ENCODE data around the gene ZDHHC6. TPM values are rescaled to one million over a fixed set of nuclear protein-coding genes. Genes with fewer than 3 reads are reported as not detected.

The ZDHHC6 gene
- total RNA-seq, result 37.1 and 44.5 TPM in 2 replicates

- Mint-ChIP-seq H3K4me1 (peaks cover 44% of the 10 kb centered on the region), H3K4me3 (peak within 1 kb of the TSS; percentile 89), H3K27me3 (no peaks in the 10 kb centered on the region), H3K36me3 (ENCODE audit: low read depth) (peaks cover 56% of the 10 kb centered on the region), H3K9me3 (no peaks in the 10 kb centered on the region), H3K27ac (peak within 1 kb of the TSS; percentile 90)
- ChIA-PET POLR2A (interaction anchor here (0.7 to 1.9 kb wide), 13 partner anchors 10 to 1528 kb away, joined by 3 to 21 read pairs (median 3); partner anchors contain the start of genes BBIP1, GPAM and SHOC2), CTCF (interaction anchor here (0.6 to 1.2 kb wide), 2 partner anchors 25 to 266 kb away, joined by 3 to 7 read pairs; no protein-coding TSS in a partner anchor)
- ATAC-seq (ENCODE audit: low read depth) (peak; percentile 88), DNase-seq (peak; percentile 81)
- intact Hi-C loops (cut with micrococcal nuclease), result loop anchor here (1.0 to 2.0 kb wide), 4 partner anchors 26 to 1880 kb away; partner anchors contain the start of genes GPAM and SMC3
- TF ChIP-seq CTCF (IDR thresholded peaks at IDR 0.05), result no peak
Measured at GRCh38 chr10:112446855-112447619, at the start of gene ZDHHC6, which contains the start of gene VTI1A. Gene ZDHHC6, minus strand, starts transcription at chr10:112446914. Its CDS starts 1,478 bp downstream, at chr10:112445436. Gene VTI1A, plus strand, starts transcription at chr10:112447215. Its CDS starts 159 bp downstream, at chr10:112447374.

- TF ChIP-seq CTCF (IDR thresholded peaks at IDR 0.05), result no peak
- POLR2A ChIA-PET, result no interaction called here
- H3K27ac Mint-ChIP-seq, result no peak overlapping the region
- no peaks in the 10 kb centered on the region for H3K9me3 Mint-ChIP-seq
- no peaks in the 10 kb centered on the region for H3K27me3 Mint-ChIP-seq
- no peaks in the 10 kb centered on the region for H3K36me3 Mint-ChIP-seq (ENCODE audit: low read depth)
- no peak overlapping the region for H3K4me3 Mint-ChIP-seq
- no peak for DNase-seq
- H3K4me1 Mint-ChIP-seq, result no peaks in the 10 kb centered on the region
- ATAC-seq (ENCODE audit: low read depth), result no peak
- intact Hi-C loops (cut with micrococcal nuclease), result no loop called here
- CTCF ChIA-PET, result no interaction called here
Measured at GRCh38 chr10:112492736-112493135, 46.0 kb upstream of the ZDHHC6 start.

GRCh38 chr10:112491144-112491543 lies 44.4 kb upstream of the ZDHHC6 start:
- no peak for TF ChIP-seq CTCF (IDR thresholded peaks at IDR 0.05)
- ChIA-PET POLR2A (no interaction called here), CTCF (interaction anchor here (4.1 kb wide), 1 partner anchor 19 kb away, joined by 15 read pairs; no protein-coding TSS in a partner anchor)
- Mint-ChIP-seq H3K9me3 (no peaks in the 10 kb centered on the region), H3K4me3 (no peak overlapping the region), H3K4me1 (no peaks in the 10 kb centered on the region), H3K36me3 (ENCODE audit: low read depth) (no peaks in the 10 kb centered on the region), H3K27me3 (no peaks in the 10 kb centered on the region), H3K27ac (no peak overlapping the region)
- intact Hi-C loops (cut with micrococcal nuclease), result no loop called here
- DNase-seq (no peak), ATAC-seq (ENCODE audit: low read depth) (no peak)

GRCh38 chr10:112490545-112490944 lies 43.8 kb upstream of the ZDHHC6 start:
- no peaks in the 10 kb centered on the region for H3K27me3 Mint-ChIP-seq
- TF ChIP-seq CTCF (IDR thresholded peaks at IDR 0.05), result no peak
- ChIA-PET POLR2A (no interaction called here), CTCF (interaction anchor here (4.1 kb wide), 1 partner anchor 19 kb away, joined by 15 read pairs; no protein-coding TSS in a partner anchor)
- no peaks in the 10 kb centered on the region for H3K4me1 Mint-ChIP-seq
- H3K27ac Mint-ChIP-seq, result no peak overlapping the region
- ATAC-seq (ENCODE audit: low read depth) (no peak), DNase-seq (no peak)
- intact Hi-C loops (cut with micrococcal nuclease), result no loop called here
- H3K4me3 Mint-ChIP-seq, result no peak overlapping the region
- H3K9me3 Mint-ChIP-seq, result no peaks in the 10 kb centered on the region
- H3K36me3 Mint-ChIP-seq (ENCODE audit: low read depth), result peaks cover 1% of the 10 kb centered on the region

GRCh38 chr10:112487964-112488363 lies 41.2 kb upstream of the ZDHHC6 start:
- H3K27me3 Mint-ChIP-seq, result no peaks in the 10 kb centered on the region
- intact Hi-C loops (cut with micrococcal nuclease), result no loop called here
- H3K9me3 Mint-ChIP-seq, result no peaks in the 10 kb centered on the region
- no peak overlapping the region for H3K27ac Mint-ChIP-seq
- no peak overlapping the region for H3K4me3 Mint-ChIP-seq
- CTCF ChIA-PET, result no interaction called here
- H3K4me1 Mint-ChIP-seq, result no peaks in the 10 kb centered on the region
- peaks cover 8% of the 10 kb centered on the region for H3K36me3 Mint-ChIP-seq (ENCODE audit: low read depth)
- ATAC-seq (ENCODE audit: low read depth) (no peak), DNase-seq (no peak)
- no peak for TF ChIP-seq CTCF (IDR thresholded peaks at IDR 0.05)
- POLR2A ChIA-PET, result no interaction called here

Data from activated B cell treated with CpG ODN at 0.5 μM for 24 hours (primary cell).